SK-N-DZ (cell line): ENCODE results near the gene UBL7.

Experiments used
- DNase-seq: peaks from one replicate; pipeline ENCODE4 v3.0.0-alpha.2; 2015; ENCODE audit warnings: low spot score

UBL7 gene

DNA sequence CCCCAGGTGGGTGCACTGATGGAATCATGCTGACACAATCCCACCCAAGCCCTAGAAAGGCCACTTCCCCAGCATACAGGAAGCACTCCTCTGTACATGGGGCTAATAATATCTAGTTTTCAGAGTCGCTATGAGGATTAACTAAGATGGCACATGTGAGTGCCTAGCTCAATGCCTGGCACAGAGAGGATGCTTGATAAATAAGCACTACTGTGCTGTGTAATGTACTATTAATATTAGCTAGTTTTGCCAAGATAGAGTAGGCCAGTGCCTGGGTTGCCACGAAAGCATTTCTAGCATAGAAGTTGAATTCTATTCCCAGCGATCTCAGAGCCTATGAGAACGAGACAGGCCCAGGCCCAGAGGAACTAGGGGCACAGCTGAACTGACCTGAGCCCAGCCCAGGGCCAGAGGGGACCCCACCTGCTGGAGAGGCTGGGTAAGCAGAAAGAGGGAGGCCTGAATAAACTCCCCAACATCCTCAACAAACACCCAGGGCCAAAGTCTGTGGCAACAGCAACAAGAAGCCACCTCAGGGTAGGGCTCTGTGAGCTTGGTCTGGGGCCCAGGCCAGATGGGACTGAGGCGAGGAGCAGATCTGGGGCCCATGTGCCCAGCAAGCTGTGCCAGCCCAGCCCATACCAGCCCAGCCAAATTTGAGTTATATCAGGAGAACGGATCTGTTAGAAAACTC lies 19.6 kb downstream of the UBL7 start:
- DNase-seq = no peak

DNA sequence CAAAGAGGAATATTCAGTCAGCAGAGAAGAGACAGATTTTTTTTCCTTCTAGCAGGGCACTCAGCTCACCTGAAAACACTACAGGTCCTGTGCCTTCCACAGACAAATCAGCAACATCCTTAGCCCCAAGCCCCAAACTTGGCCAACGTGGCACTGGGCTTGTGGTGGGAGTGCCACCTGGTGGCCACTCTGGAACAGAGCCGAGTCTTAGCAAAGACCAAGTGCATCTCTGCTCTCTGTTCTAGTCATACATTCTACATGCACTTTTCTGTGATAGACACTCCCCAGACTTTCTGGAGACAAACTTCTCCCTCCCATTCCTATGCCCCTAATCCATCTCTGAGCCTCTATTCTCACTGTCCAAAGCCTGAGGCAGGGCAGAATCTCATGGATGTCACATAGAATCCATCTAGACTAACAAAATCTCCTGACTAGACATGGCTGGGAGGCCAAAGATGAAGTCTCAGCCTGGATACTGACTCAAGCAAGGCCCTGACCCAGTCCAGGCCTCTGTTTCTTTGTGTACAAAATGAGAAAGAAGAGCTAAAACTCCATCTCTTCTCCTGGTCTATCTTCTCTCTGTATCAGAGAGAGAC lies 22.1 kb downstream of the UBL7 start:
- peak; percentile 76 for DNase-seq

DNA sequence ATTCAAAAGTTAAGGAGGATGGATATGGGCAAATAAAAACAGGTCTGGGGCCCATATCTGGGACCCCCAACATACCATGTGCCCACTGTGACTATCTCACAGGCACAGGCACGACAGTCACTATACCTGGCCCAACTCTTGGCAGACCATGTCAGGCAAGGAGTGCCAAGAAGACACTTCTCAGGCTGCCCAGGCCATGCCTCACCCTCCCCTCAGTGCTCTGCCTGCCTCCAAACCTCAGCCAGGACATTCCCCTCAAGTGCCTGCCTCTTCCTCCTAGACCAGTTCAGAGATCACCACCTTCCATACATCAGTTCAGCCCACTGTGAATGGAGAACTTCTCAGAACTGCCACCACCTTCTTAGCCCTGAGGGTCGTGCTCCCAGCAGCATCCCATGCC lies 22.8 kb downstream of the UBL7 start:
- DNase-seq = no peak

DNA sequence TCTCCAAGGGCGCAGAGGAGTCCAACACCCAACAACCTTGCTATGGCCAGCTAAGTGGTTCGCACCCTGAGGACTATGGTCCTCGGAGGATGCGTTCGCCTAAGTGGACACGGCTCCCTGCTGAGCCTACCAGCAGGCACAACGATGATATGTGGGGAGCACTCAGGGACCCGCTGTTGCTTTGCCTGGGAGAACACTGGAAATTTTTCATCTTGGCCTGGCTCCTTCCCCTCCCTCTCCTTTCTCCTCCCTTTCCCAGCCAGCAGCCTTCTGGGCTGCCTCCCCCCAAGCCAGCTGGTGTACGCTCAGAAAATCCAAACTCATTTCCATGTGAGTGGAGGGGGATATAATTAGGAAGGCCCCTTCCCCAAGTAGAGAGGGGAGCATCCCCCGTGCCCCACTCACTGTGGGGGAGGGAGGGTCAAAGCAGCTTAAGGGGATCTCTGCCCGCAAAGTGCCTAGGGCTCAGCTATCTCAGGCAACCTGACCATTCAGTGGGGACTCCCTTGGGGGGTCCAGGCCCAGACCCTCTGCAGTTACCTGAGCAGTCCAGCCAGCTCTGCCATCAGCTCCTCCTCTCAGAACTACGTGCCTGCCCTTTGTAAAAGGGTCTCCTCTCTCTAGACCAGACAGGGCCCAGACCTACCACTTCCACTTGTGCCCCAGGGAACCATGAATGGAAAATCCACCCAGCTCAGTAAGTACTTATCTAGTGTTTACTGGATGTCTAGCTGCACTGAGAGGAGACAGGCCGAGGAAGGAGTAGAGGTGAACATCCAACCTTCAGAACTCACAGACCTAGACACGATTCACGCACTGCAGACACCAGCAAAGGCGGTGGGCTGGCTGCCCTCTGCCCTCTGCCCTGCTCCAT lies 26.5 kb downstream of the UBL7 start:
- DNase-seq = no peak

DNA sequence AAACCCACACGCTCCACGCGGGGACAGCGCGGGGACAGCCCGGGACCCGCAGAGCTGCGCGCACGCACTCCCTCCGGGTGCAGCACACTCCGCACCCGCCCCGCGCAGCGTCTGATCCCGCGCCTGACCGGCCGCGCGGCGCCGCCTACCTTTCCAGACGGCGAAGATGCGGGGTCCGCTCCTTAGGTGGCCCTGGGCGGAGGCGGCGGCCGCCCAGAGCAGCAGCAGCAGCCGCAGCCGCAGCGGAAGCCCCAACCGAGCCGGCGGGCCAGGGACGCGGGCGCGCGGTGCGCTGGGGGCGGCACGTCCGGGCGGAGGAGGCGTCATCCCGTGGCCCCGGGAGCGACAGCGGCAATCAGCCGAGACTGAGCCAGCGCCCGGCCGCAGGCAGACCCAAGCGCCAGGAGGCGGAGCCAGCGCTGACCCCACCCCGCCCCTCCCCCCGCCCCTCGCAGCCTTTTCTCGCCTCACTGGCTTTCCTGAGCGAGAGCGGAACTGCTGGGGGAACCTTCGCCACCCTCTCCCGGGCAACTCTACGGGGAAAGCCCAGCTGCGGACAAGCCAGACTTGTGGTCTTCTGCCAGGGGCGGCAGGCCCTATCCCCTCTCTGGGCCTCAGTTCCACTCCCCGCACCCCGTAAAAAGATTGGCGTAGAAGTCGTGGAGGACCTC lies 27.2 kb downstream of the UBL7 start, which contains the start of gene SEMA7A:
SEMA7A (minus strand) TSS at position 367 of the 671 bp plus-strand sequence; CDS start at position 327, 40 bp downstream.
- peak; percentile 79 for DNase-seq

DNA sequence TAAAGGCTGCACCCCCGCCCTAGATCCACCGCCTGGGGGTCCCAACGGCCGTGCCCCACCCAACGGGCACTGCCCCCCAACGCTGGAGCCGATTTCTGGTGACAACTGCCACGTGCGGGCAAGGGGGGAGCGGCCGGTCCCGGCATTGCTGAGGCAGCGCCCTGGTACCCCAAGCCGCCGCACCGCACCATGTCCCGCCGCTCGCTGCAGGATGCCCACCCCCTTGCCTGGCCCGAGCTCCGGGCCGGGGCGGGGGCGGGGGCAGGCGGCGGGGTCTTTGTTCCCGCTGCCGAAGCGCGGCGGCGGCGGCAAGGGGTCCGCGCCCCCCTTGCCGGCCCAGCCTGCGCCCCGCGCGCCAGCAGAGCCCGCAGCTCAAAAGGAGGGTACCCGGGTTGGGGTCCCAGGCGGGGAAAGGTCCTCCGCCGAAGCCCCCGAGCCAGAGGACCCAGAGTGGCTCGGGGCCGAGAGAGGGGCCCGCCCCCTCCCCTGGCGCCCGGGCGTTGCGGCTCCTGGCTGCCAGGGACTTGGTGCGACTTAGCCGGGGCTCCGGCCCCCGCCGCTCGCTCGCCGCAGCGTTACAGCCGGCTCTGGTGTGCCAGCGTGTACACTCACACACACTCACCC lies 27.9 kb downstream of the UBL7 start:
- DNase-seq = no peak

DNA sequence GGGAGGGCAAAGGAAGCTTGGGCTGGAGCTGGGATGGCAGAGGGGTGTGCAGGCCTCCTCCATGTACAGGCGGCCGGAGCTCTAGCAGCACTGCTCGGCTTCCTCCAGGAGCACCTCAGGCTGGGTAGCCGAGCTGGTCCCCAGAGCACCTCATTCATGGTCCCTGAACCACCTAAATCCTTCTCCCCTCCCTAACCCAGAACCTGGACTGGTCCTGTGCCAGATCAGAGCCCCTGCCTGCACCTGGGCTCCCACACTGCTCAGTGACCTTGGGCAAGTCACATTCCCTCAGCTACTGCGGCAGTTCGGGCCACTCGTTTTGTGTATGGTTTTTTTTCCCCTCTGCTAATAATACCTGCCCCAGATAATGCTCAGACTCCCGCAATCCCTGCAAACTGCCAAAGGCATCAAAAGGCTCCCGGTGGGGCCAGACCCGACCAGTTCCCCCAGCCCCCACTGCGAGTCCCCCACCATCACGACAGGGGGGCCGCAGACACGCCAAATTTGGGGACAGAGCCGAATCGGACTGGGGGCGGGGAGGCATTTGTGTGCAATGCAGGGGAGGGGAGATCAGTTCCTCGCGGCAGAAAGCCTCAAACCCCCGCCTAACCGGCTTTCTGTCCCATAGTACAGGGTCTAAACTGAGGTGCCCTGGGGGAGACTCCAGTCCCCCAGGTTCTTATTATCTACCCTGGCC lies 28.5 kb downstream of the UBL7 start:
- no peak for DNase-seq

DNA sequence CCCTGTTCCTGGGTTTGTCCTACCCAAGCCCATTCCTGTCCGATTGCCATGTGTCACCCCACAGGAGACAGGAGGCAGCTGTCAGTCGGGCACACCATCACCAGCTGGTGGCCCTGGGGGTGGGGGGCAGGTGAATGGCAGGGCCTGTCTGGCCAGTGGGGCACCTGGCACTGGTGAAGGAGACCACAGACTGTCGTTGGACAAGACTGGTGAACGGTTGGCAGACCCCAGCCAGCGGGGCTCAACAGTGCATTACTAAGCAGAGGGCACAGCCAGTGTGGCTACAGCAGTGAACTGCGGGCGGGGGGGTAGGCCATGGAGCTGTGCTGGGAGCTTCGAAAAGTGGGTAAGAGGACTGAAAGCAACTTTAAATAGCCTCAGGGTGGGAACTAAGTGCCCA lies 29.3 kb downstream of the UBL7 start:
- DNase-seq = no peak

DNA sequence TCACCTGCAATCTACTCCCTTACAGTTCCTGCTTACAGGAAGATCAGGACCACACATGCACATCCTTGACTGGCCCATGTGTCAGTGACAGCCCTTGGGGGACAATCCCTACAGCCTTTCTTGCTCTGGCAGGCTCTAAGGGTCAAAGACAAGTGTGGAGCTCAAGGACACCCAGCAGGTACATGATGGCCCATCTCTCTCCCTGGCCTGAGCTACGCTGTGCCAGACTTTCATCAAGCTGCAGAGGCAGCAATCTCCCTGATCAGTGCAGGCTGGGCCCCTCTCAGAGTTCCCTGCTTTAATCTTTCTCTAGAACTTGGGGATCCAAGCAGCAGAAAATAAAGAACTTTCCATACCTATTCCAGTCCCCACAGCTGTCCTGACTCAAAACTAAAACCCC lies 29.8 kb downstream of the UBL7 start:
- DNase-seq = no peak

DNA sequence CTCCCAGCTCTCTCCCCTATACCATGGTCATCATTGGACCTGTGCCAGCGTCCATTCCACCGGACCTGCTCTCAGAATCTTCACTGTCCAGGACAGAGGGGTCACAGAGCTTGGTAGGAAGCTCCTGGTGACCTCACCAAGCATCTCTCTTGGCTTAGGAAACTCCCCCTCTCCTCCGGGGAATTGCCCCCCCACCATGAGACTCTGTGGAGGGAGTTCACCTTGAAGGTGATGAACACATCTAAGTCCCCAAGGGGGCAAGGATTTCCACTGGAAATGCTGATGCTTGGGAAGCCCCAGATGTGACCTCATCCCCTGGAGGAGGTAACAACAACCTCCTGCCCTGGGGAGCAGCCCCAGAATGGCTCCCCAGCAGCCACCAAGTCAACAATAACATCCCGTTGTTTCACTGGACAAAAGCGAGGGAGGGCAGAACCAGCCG lies 30.4 kb downstream of the UBL7 start:
- no peak for DNase-seq

DNA sequence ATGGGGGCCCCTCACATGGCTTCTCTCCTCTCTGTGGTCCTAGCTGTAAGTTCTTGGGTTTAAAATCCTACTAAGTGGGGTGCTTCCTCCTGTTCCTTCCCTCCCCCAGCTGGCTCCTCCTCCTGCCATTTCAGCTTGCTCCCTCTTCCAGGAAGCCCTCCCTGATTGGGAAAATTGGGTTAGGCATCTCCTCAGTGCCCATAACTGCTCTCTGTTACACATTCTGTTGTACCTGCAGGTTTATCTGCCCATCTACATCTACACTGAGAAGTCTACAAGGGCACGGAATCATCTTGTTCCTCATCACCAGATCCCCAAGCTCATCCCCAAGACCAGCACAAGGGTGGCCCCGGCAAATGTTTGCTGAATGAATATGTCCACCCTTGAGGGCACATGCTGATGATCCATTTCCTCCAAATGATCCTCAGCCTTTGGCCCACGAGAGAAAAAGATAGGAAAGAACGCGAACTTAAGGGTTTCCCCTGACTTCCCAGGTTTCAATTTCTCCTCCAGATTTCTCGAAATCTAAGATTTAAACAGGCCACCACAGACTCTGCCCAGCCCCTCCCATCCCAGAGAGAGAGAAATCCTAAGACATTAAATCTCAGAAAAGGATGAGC lies 31.1 kb downstream of the UBL7 start:
- DNase-seq = no peak

DNA sequence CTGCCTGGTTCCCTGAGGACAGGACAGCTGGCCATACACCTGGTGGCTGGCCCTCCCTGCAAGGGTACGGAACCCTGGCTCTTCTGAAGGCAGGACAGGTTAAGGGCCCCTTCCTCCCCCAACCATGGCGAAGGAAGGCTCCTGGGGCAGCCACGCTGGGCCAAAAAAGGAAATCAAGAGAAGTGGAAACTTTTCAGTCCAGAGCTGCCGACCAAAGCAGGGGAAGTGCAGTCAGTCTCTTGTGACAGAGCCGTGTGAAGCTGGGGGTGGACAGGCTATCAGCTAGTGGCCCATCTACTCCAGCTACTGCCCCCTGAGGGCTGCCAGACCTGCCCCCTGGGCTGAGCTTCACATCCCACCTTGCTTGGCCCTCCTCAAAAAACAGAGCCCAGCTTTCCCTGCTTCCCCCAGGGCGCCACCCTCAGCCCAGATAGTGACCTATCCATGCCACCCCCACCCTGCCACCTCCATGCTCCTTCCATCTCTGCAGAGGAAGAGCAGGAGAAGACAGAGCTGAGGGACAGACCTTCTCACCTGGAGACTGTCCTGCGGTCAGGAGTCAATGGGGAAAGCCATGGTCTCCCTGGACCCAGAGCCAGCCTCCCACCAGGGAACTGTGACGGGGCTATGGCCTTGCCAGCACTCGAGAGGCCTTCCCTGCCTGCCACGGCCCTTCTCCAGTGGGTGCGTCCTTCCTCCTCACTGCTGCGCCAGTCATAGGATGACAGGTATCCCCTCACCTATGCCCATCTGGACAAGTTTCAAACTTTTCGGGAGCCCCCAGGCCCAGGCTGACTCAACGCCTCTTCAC lies 31.8 kb downstream of the UBL7 start:
- no peak for DNase-seq

DNA sequence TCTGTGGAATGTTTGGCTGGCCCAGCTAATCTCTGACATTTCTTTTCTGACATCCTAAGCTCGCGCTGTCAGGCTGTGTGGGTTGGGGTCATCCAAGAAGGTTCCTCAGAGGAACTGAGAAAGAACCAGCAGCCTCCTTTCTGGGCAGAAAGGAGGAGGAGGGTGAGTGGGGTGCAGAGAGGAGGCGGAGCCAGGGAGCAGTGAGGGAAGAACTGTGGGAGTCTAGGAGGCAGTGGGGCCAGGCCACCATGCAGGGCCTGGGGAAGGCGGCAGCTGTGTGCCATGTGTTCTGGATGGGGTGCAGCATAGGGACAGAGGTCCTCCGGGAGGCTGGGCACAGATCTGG lies 32.5 kb downstream of the UBL7 start:
- DNase-seq = no peak

DNA sequence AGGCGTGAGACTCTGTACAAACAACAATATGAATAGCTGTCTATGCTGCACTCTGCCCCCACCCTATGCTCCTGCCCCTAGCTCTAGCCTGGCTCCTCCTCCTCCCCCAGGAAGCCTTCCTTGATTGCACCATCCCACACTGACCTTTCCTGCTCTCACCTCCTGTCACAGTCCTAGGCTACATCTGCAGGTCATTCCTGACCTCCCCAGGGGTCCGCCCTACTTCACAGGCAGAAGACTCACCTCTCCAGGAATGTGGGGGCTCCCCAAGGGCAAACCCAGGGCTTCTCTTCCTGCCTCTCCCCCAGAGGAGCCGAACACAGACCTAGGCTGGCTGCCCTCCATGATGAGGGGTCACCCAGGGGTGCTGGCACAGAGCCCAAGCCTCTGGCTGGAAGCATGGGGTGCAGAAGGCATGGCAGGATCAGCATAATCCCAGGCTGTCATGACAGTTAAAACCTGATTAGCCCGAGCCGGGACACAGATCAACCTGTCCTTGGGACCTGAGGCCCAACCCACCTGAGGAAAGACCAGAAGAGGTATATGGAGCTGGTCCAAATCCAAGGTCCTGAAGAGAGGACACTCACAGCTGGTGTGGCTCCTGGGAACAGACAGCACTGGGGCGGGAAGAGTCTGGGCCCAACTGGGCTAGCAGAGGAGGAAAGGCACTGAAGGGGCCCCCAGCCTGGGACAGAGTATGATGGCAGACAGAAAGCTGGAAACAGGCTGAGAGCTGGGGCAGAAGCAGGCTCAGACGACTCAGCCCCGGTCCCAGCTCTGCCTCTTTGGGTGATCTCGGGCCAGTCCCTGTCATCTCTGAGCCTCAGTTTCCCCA lies 33.1 kb downstream of the UBL7 start:
- no peak for DNase-seq

DNA sequence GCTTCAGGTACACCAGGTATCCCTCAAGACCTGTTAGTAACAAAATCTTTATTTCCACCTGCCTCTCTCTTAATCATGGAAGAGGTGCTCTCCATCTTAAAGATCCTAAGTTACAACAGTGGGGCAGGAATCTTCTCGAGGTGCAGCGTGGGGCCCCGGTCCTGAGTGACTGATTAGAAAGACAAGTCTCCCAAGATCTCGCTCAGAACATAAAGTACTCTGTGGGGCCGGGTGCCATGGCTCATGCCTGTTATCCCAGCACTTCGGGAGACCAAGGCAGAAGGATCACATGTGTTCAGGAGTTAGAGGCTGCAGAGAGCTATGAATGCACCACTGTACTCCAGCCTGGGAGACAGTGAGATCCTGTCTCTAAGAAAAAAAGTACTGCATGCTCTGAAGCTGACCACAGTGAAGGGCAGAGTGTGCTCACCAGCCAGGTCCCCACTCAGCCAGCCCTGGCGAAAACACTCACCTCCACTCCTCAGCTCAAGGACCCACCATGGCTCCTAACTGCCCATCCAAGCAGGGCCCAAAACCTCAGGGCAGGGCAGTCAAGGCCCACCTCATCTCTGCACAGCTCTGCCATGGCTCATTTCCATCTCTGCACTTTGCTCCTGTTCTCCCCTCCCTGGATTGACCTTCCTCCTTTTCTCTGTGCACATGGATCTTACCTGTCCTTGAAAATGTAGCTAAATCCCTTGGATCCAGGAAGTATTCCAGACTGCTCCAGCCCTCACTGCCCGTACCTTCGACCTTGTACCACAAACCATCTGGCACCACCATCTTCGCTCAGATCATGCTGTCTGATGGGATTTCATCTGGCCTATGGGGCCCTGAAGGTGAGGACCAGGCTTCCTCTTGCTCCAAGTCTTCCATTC lies 34.3 kb downstream of the UBL7 start:
- DNase-seq = no peak

DNA sequence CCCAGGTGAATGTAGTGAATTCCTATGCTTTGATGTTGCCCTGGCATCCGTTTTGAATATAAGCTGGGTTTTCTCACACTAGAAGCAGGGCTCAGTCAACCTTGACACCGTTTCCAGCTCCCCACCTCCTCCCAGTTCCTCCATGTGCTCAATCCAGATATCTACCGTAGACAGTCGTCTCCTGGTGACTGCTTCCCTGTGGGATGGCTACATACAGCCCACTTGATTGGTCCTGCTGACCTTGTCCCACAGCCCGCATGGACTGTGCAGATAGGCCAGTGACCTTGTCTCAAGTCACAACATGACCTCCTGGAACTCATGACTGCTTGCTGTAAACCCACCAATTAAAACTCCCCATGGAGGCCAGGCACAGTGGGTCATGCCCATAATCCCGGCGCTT lies 35.3 kb downstream of the UBL7 start:
- DNase-seq = no peak

DNA sequence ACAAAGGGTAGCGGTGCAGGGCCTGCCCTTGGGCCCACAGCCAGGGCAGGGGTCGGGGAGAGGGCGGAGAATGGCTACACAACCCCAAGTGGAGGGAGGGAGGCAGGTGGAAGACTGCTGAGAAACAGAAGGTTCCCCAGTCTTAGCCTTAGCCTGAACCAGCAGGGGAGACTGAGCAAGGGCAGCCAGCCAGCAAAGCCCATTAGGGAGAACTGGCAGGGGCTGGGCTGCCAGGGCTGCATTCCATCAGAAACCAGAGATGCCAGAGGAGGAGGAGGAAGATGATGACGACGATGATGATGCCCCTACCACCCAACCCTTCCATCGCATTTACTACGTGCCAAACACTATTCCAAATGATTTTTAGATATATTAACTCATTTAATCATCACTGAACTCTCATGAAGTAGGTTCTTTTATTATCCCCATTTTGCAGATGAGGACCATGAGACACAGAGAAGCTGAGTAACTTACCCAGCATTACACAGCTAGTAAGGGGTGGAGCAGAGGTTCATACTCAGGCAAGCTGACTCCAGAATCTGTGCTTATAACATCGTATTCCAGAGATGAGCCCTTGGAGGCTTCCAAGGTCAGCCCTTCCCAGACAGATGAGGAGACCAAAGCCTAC lies 35.9 kb downstream of the UBL7 start:
- no peak for DNase-seq
